Measurements from ENCODE around the gene PRUNE1.

Gene PRUNE1

DNA sequence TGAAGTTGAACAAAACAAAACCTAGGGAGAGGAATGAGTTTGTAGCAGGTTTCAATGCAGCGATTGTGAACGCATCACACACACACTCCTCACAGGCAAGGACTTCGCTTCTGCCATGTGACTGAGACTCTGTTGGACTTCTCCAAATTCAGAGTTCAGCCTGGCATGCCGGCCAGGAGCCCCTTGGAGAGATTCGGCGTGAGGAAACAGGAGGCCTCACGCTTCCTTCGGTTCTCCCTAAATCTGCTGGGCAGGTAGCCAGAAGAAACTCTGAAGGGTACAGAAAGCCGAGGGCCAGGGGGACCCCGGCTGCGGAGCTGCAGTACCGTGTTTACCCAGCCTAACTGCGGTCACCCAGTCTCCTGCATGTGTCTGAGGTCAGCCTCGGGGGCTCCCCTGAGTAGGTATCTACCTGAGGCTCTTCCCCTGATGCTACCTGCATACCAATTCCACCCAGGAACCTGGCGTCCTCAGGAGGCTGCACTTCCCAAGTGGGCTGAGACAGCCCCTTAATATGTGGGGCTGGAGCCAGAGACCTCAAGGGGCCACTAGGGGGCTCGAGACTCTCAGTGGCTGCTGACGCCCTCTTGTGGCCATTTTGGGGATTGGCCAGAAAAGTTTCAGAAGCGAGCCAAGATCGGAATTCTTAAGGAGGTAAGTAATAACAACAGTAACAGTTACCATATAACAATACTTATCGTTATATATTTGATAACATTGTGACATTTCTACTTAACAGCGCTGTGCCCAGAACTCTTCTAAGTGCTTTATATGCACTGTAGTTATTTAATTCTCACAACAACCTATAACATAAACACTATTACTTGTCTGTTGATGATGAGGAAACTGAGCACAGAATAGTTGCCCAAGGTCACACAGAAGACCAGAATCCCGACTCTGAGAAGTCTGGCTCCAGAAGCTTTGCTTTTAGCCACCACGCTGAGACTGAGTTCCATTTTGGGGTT is 28.9 kb upstream of the PRUNE1 start:
- TF ChIP-seq, protein P1, sequence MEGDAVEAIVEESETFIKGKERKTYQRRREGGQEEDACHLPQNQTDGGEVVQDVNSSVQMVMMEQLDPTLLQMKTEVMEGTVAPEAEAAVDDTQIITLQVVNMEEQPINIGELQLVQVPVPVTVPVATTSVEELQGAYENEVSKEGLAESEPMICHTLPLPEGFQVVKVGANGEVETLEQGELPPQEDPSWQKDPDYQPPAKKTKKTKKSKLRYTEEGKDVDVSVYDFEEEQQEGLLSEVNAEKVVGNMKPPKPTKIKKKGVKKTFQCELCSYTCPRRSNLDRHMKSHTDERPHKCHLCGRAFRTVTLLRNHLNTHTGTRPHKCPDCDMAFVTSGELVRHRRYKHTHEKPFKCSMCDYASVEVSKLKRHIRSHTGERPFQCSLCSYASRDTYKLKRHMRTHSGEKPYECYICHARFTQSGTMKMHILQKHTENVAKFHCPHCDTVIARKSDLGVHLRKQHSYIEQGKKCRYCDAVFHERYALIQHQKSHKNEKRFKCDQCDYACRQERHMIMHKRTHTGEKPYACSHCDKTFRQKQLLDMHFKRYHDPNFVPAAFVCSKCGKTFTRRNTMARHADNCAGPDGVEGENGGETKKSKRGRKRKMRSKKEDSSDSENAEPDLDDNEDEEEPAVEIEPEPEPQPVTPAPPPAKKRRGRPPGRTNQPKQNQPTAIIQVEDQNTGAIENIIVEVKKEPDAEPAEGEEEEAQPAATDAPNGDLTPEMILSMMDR (conservative IDR thresholded peaks at IDR 0.05; ENCODE audit: low read depth, low read length) = peak; percentile 100
- peak overlapping the region; percentile 38 for H3K4me3 ChIP-seq (ENCODE audit: low read length)
- no peak for DNase-seq (ENCODE audit: low read depth)

DNA sequence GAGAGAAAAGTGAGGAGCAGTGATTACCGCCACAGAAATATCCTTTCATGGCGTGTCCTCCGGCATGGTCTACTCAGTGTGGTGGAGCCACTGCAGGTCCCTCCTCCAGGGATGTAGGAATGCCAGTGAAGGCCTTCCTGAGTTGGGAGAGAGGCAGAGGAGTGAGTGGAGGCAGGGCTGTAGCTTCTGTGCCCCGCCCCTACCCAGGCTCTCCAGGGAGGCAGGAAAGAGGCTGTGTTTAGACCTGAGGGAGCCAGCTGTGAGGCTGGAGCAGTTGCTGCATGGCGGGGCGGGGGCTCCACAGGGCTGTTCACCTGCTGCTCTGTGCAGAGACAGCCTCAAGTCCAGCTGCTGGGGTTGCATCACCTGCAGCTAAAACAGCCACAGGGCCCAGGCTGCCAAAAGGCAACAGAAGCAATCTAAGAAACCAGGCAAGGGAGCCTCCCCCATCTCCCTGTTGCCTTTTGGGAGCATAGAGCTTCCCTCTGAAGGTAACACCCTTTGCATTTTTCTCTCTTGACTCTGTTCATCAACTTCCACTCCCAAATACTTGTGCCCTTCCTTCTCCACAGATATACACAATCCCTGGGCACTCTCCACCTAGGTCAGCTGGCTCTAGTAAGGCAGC is 27.0 kb upstream of the PRUNE1 start:
- TF ChIP-seq, protein P1 (conservative IDR thresholded peaks at IDR 0.05; ENCODE audit: low read depth, low read length) = no peak
- DNase-seq (ENCODE audit: low read depth) = no peak
- no peak overlapping the region for H3K4me3 ChIP-seq (ENCODE audit: low read length)

DNA sequence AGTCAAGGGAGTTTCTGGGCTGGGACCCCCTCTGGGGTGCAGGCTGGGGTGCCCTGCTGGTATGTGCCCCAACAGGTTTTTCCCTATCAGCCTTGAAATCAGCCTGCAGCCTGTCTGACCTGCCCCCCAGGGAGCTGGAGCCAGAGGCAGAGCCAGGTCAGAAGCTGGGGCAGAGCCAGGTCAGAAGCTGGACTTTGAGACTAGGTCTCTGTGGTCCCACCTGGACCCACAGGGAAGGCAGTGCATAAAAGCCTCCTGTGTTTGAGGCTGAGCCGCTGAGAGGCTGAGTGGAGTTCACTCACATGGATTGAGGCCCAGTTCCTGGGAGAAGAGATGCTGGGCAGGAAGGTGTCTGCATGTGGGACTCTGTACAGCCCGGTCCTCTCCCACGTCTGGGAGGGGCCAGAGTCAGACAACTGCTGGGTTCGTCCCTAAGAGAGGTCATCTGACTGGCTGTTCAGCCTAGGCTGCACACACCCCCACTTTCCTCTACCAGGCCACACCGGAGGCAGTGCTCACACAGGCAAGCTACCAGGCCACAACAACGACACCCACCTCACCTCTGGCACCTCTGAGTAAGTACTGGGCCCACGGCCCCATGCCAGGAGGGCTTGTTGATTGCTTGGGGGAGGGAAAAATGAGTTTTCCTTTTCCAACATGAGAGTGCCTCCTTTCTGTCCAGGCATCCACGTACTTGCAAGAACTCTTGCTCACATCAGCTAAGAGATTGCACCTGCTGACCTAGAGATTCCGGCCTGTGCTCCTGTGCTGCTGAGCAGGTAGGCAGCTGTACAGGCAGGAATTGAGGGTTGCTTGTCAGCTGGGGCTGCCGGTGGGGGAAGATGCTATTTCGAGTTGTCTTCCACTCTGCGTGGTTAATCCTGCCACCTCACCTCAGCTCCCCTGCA is 26.2 kb upstream of the PRUNE1 start, which contains the start of gene ANXA9:
Gene ANXA9, plus strand, starts transcription at position 488 of the 908 bp plus-strand sequence. CDS start 814 bp downstream, outside the sequence.
- DNase-seq (ENCODE audit: low read depth) = no peak
- TF ChIP-seq, protein P1 (conservative IDR thresholded peaks at IDR 0.05; ENCODE audit: low read depth, low read length) = no peak
- no peak within 1 kb of the TSS for H3K4me3 ChIP-seq (ENCODE audit: low read length)

DNA sequence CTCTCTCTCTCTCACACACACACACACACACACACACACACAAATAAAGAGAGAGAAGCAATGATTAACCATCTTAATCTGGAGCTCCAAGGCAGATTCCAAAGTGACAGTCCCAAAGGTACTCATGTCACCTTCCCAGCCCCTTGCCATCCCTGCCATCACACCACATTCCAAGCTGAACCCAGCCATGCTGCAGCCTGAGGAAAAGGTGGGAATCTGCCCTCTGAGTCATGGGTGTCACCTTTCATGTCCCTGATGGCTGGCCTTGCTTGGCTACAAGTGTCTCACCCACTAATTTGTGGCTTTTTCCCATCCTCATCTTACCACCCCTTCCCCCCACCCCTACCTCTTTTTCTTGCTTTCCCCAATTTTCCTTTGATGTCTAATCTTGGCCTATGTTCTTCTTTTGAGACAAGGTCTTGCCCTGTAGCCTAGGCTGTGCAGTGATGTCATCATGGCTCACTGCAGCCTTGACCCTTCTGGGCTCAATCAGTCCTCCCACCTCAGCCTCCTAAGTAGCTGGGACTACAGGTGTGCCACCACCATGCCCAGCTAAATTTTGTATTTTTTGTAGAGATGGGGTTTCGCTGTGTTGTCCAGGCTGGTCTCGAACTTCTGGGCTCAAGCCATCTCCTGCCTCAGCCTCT is 22.9 kb upstream of the PRUNE1 start:
- DNase-seq (ENCODE audit: low read depth) = no peak
- TF ChIP-seq, protein P1 (conservative IDR thresholded peaks at IDR 0.05; ENCODE audit: low read depth, low read length) = no peak
- no peak overlapping the region for H3K4me3 ChIP-seq (ENCODE audit: low read length)

DNA sequence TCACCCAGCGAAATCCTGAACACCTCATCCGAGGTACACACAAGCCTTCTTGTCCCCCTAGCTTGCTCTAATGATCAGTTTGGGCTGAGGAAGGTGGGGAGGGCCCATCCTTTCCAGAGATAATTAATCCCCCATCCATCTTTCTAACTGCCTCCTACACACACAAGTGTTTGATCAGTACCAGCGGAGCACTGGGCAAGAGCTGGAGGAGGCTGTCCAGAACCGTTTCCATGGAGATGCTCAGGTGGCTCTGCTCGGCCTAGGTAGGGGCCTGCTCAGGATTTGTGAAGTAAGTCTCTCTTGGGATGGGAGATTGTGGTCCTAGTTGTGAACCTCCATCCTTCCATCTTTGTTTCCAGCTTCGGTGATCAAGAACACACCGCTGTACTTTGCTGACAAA is 20.3 kb upstream of the PRUNE1 start:
- no peak for DNase-seq (ENCODE audit: low read depth)
- H3K4me3 ChIP-seq (ENCODE audit: low read length) = no peak overlapping the region
- TF ChIP-seq, protein P1 (conservative IDR thresholded peaks at IDR 0.05; ENCODE audit: low read depth, low read length) = no peak

DNA sequence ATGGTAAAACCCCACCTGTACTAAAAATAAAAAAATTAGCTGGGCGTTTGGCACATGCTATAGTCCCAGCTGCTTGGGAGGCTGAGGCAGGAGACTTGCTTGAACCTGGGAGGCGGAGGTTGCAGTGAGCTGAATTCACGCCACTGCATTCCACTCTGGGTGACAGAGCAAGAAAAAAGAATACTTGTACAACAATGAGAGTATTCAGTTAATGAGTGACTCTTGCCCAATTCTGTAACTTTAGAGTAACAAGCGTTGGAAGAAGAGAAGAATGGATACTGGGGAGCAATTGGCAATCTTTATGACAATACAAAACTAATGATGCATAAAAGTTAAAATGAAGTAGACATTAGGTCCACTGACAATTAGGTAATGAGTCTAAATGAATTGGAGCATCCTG is 15.6 kb upstream of the PRUNE1 start:
- TF ChIP-seq, protein P1 (conservative IDR thresholded peaks at IDR 0.05; ENCODE audit: low read depth, low read length) = no peak
- no peak for DNase-seq (ENCODE audit: low read depth)
- no peak overlapping the region for H3K4me3 ChIP-seq (ENCODE audit: low read length)

Data from retinal pigment epithelial cell (primary cell).